Stimulated activated naive B cell treated with anti-CD40 and anti-IgM and Interleukin-4, amounts not matched to agents 10 μg/mL and 1 μg/mL and 100 μg/mL, for 72 hours (primary cell): Measurements from ENCODE around the gene AP3B1.

Experiments
- ATAC-seq, 2 donors: fragments of 150-1000 bp; cut with Tn5 transposase; replicated peaks; 2 replicates each; pipeline ENCODE4 v1.10.0; 2021; ENCODE audit warnings: moderate library complexity in 1 of 2
- DNase-seq: peaks from one replicate; pipeline ENCODE4 v3.0.0; 2021
- H3K27ac Mint-ChIP-seq: one replicate; pipeline ENCODE4 v1.8.0; 2022; ENCODE audit warnings: mild to moderate bottlenecking, mixed read lengths
- H3K27me3 Mint-ChIP-seq, 2 donors: one replicate each; pipeline ENCODE4 v1.8.0; 2022; ENCODE audit warnings: mixed read lengths in 2 of 2
- H3K36me3 Mint-ChIP-seq, 2 donors: one replicate each; pipeline ENCODE4 v1.8.0; 2022; ENCODE audit warnings: mixed read lengths in 2 of 2, mild to moderate bottlenecking in 1 of 2
- H3K4me1 Mint-ChIP-seq, 2 donors: one replicate each; pipeline ENCODE4 v1.8.0; 2022; ENCODE audit warnings: mixed read lengths in 2 of 2, mild to moderate bottlenecking in 1 of 2
- H3K4me3 Mint-ChIP-seq, 2 donors: one replicate each; pipeline ENCODE4 v1.8.0; 2022; ENCODE audit warnings: mild to moderate bottlenecking in 2 of 2, mixed read lengths in 2 of 2, moderate library complexity in 1 of 2
- H3K9me3 Mint-ChIP-seq, 2 donors: one replicate each; pipeline ENCODE4 v1.8.0; 2022; ENCODE audit warnings: mixed read lengths in 2 of 2, mild to moderate bottlenecking in 1 of 2

Gene AP3B1

GRCh38 chr5:77983482-77984199 lies 310.9 kb downstream of the AP3B1 start:
- no peaks in the 10 kb centered on the region for H3K9me3 Mint-ChIP-seq
- H3K27me3 Mint-ChIP-seq: peaks cover 8 to 11% of the 10 kb centered on the region in 2 donors
- no peak overlapping the region for H3K27ac Mint-ChIP-seq
- no peak for DNase-seq
- ATAC-seq: no peak
- peaks cover 8 to 10% of the 10 kb centered on the region in 2 donors for H3K36me3 Mint-ChIP-seq
- H3K4me3 Mint-ChIP-seq: no peak overlapping the region
- H3K4me1 Mint-ChIP-seq: no peaks in the 10 kb centered on the region

GRCh38 chr5:77981820-77982219 lies 312.7 kb downstream of the AP3B1 start:
- no peaks in the 10 kb centered on the region for H3K9me3 Mint-ChIP-seq

GRCh38 chr5:77974576-77974975 lies 319.9 kb downstream of the AP3B1 start:
- Mint-ChIP-seq H3K4me3 (no peak overlapping the region), H3K36me3 (peaks cover 2 to 4% of the 10 kb centered on the region in 2 donors), H3K9me3 (no peaks in the 10 kb centered on the region), H3K27me3 (peaks cover 47 to 65% of the 10 kb centered on the region in 2 donors), H3K4me1 (peaks cover 6 to 19% of the 10 kb centered on the region in 2 donors), H3K27ac (no peak overlapping the region)
- no peak for ATAC-seq
- DNase-seq: no peak

More at GRCh38 chr5:77981820-77982219, 312.7 kb downstream of the AP3B1 start:
- Mint-ChIP-seq H3K36me3 (peaks cover 2 to 4% of the 10 kb centered on the region in 2 donors), H3K4me1 (no peaks in the 10 kb centered on the region), H3K4me3 (no peak overlapping the region), H3K27me3 (peaks cover 18 to 21% of the 10 kb centered on the region in 2 donors), H3K27ac (no peak overlapping the region)
- DNase-seq: no peak
- ATAC-seq: no peak

- H3K4me1 Mint-ChIP-seq: peaks cover 6 to 19% of the 10 kb centered on the region in 2 donors
- peaks cover 2 to 4% of the 10 kb centered on the region in 2 donors for H3K36me3 Mint-ChIP-seq
- no peak for ATAC-seq
- no peak for DNase-seq
- peak overlapping the region; percentile 58 to 67 for H3K4me3 Mint-ChIP-seq
- H3K27me3 Mint-ChIP-seq: peaks cover 44 to 68% of the 10 kb centered on the region in 2 donors
- H3K9me3 Mint-ChIP-seq: no peaks in the 10 kb centered on the region
- peak overlapping the region; percentile 5 for H3K27ac Mint-ChIP-seq
Observed at GRCh38 chr5:77973253-77973609, 321.3 kb downstream of the AP3B1 start.

GRCh38 chr5:77972469-77973252 lies 321.8 kb downstream of the AP3B1 start:
- Mint-ChIP-seq H3K27me3 (peaks cover 44 to 68% of the 10 kb centered on the region in 2 donors), H3K36me3 (peaks cover 0 to 4% of the 10 kb centered on the region in 2 donors), H3K4me1 (peaks cover 6 to 19% of the 10 kb centered on the region in 2 donors), H3K4me3 (peak overlapping the region; percentile 58 to 76), H3K9me3 (no peaks in the 10 kb centered on the region), H3K27ac (peak overlapping the region; percentile 5)
- DNase-seq (no peak), ATAC-seq (peak; percentile 65 to 72)

GRCh38 chr5:77971776-77972468 lies 322.6 kb downstream of the AP3B1 start:
- ATAC-seq: peak in 1 of 2 donors; percentile 23
- H3K4me1 Mint-ChIP-seq: peaks cover 6 to 19% of the 10 kb centered on the region in 2 donors
- H3K27me3 Mint-ChIP-seq: peaks cover 41 to 62% of the 10 kb centered on the region in 2 donors
- H3K4me3 Mint-ChIP-seq: peak overlapping the region; percentile 58 to 76
- no peak for DNase-seq
- no peak overlapping the region for H3K27ac Mint-ChIP-seq
- H3K36me3 Mint-ChIP-seq: peaks cover 0 to under 1% of the 10 kb centered on the region in 2 donors
- no peaks in the 10 kb centered on the region for H3K9me3 Mint-ChIP-seq

- H3K4me3 Mint-ChIP-seq: no peak overlapping the region
- peaks cover 6 to 19% of the 10 kb centered on the region in 2 donors for H3K4me1 Mint-ChIP-seq
- peaks cover 0 to 4% of the 10 kb centered on the region in 2 donors for H3K9me3 Mint-ChIP-seq
- DNase-seq (no peak), ATAC-seq (no peak)
- no peak overlapping the region for H3K27ac Mint-ChIP-seq
- H3K36me3 Mint-ChIP-seq: peaks cover 0 to 3% of the 10 kb centered on the region in 2 donors
- H3K27me3 Mint-ChIP-seq: peaks cover 36 to 51% of the 10 kb centered on the region in 2 donors
Observed at GRCh38 chr5:77970891-77971290, 323.6 kb downstream of the AP3B1 start.

GRCh38 chr5:77963795-77964194 lies 330.7 kb downstream of the AP3B1 start:
- Mint-ChIP-seq H3K27ac (no peak overlapping the region), H3K4me3 (no peak overlapping the region), H3K4me1 (peaks cover 0 to 5% of the 10 kb centered on the region in 2 donors), H3K9me3 (peaks cover 0 to 4% of the 10 kb centered on the region in 2 donors), H3K36me3 (peaks cover 0 to 3% of the 10 kb centered on the region in 2 donors), H3K27me3 (peaks cover 36 to 41% of the 10 kb centered on the region in 2 donors)
- ATAC-seq (no peak), DNase-seq (no peak)

- no peak overlapping the region for H3K27ac Mint-ChIP-seq
- H3K9me3 Mint-ChIP-seq: no peaks in the 10 kb centered on the region
- peaks cover 2 to 21% of the 10 kb centered on the region in 2 donors for H3K4me1 Mint-ChIP-seq
- peaks cover 45 to 58% of the 10 kb centered on the region in 2 donors for H3K27me3 Mint-ChIP-seq
- no peak for ATAC-seq
- H3K36me3 Mint-ChIP-seq: no peaks in the 10 kb centered on the region
- H3K4me3 Mint-ChIP-seq: no peak overlapping the region
- no peak for DNase-seq
Observed at GRCh38 chr5:77960863-77961396, 333.6 kb downstream of the AP3B1 start.

GRCh38 chr5:77960305-77960704 lies 334.2 kb downstream of the AP3B1 start:
- ATAC-seq (no peak), DNase-seq (no peak)
- Mint-ChIP-seq H3K27me3 (peaks cover 45 to 58% of the 10 kb centered on the region in 2 donors), H3K4me3 (no peak overlapping the region), H3K4me1 (peaks cover 2 to 21% of the 10 kb centered on the region in 2 donors), H3K36me3 (no peaks in the 10 kb centered on the region), H3K9me3 (no peaks in the 10 kb centered on the region), H3K27ac (no peak overlapping the region)

GRCh38 chr5:77958642-77959330 lies 335.7 kb downstream of the AP3B1 start:
- no peaks in the 10 kb centered on the region for H3K36me3 Mint-ChIP-seq
- ATAC-seq: no peak
- peak overlapping the region in 1 of 2 donors; percentile 74 for H3K4me3 Mint-ChIP-seq
- H3K27me3 Mint-ChIP-seq: peaks cover 42 to 60% of the 10 kb centered on the region in 2 donors
- H3K9me3 Mint-ChIP-seq: no peaks in the 10 kb centered on the region
- no peak for DNase-seq
- no peak overlapping the region for H3K27ac Mint-ChIP-seq
- peaks cover 2 to 21% of the 10 kb centered on the region in 2 donors for H3K4me1 Mint-ChIP-seq

- DNase-seq (no peak), ATAC-seq (no peak)
- peaks cover 38 to 55% of the 10 kb centered on the region in 2 donors for H3K27me3 Mint-ChIP-seq
- H3K4me1 Mint-ChIP-seq: peaks cover 2 to 21% of the 10 kb centered on the region in 2 donors
- peak overlapping the region; percentile 53 to 74 for H3K4me3 Mint-ChIP-seq
- no peaks in the 10 kb centered on the region for H3K9me3 Mint-ChIP-seq
- no peaks in the 10 kb centered on the region for H3K36me3 Mint-ChIP-seq
- H3K27ac Mint-ChIP-seq: no peak overlapping the region
Observed at GRCh38 chr5:77957931-77958521, 336.5 kb downstream of the AP3B1 start.

- Mint-ChIP-seq H3K36me3 (no peaks in the 10 kb centered on the region), H3K4me1 (peaks cover 2 to 21% of the 10 kb centered on the region in 2 donors), H3K27me3 (peaks cover 33 to 49% of the 10 kb centered on the region in 2 donors), H3K27ac (no peak overlapping the region), H3K9me3 (no peaks in the 10 kb centered on the region), H3K4me3 (peak overlapping the region in 1 of 2 donors; percentile 74)
- DNase-seq (no peak), ATAC-seq (no peak)
Observed at GRCh38 chr5:77957516-77957915, 337.0 kb downstream of the AP3B1 start.
